GM10248 (cell line): Measurements from ENCODE around the gene TSPO2.

ENCODE experiments used
- CTCF ChIA-PET: fragments of 300-600 bp; sonication (Branson Sonifier 250); formaldehyde crosslinking; extraction: SDS; loops from one replicate; lab custom pipeline; 2021; ENCODE audit warnings: antibody characterized with exemption; lab: Yijun Ruan, JAX
- POLR2A ChIA-PET: fragments of 350-650 bp; sonication (Branson Sonifier 250); formaldehyde crosslinking; extraction: SDS; loops from one replicate; lab custom pipeline; 2020; ENCODE audit warnings: antibody characterized with exemption; lab: Yijun Ruan, JAX
- DNase-seq: peaks from one replicate; pipeline ENCODE4 v3.0.0; 2012; ENCODE audit errors: extremely low spot score
- CTCF ChIP-seq: IDR thresholded peaks from 2 replicates; pipeline ENCODE4 v1.5.1; 2012; ENCODE audit warnings: mild to moderate bottlenecking, low read depth; ENCODE audit errors: extremely low read depth, missing control alignments, control extremely low read depth

The TSPO2 gene

GRCh38 chr6:41047745-41048732, 5.8 kb downstream of the TSPO2 start:
- ChIA-PET CTCF (interaction anchor here (0.8 to 9.9 kb wide), 3 partner anchors 5 to 22 kb away, joined by 3 to 85 read pairs (median 3); partner anchors contain the start of genes TSPO2 and UNC5CL), POLR2A (interaction anchor here (0.6 kb wide), 1 partner anchor 520 kb away, joined by 3 read pairs; no protein-coding TSS in a partner anchor)
- TF ChIP-seq CTCF: no peak
- DNase-seq: no peak

GRCh38 chr6:41049521-41049920, 7.3 kb downstream of the TSPO2 start:
- no peak for TF ChIP-seq CTCF
- CTCF ChIA-PET: interaction anchor here (0.9 to 9.9 kb wide), 4 partner anchors 7 to 50 kb away, joined by 3 to 85 read pairs (median 4); partner anchors contain the start of genes TSPO2 and UNC5CL
- DNase-seq: no peak
- POLR2A ChIA-PET: no interaction called here

GRCh38 chr6:41049955-41050354, 7.7 kb downstream of the TSPO2 start:
- CTCF ChIA-PET: interaction anchor here (0.9 to 9.9 kb wide), 4 partner anchors 7 to 51 kb away, joined by 3 to 85 read pairs (median 4); partner anchors contain the start of genes TSPO2 and UNC5CL
- DNase-seq: no peak
- TF ChIP-seq CTCF: no peak
- POLR2A ChIA-PET: no interaction called here

GRCh38 chr6:41050536-41050935, 8.3 kb downstream of the TSPO2 start:
- CTCF ChIA-PET: interaction anchor here (1.6 to 9.9 kb wide), 2 partner anchors 8 to 22 kb away, joined by 4 to 85 read pairs; partner anchors contain the start of genes TSPO2 and UNC5CL
- POLR2A ChIA-PET: no interaction called here
- TF ChIP-seq CTCF: no peak
- no peak for DNase-seq

GRCh38 chr6:41051873-41052272, 9.6 kb downstream of the TSPO2 start:
- CTCF ChIA-PET: interaction anchor here (0.7 to 9.9 kb wide), 3 partner anchors 9 to 25 kb away, joined by 3 to 85 read pairs (median 4); partner anchors contain the start of genes TSPO2 and UNC5CL
- POLR2A ChIA-PET: no interaction called here
- no peak for TF ChIP-seq CTCF
- DNase-seq: no peak

GRCh38 chr6:41053041-41053440, 10.8 kb downstream of the TSPO2 start, which contains the start of gene APOBEC2:
APOBEC2 (plus strand) TSS chr6:41053202; CDS start chr6:41053348, 146 bp downstream.
- no peak for TF ChIP-seq CTCF
- ChIA-PET POLR2A (no interaction called here), CTCF (interaction anchor here (0.9 to 9.9 kb wide), 5 partner anchors 10 to 26 kb away, joined by 3 to 85 read pairs (median 4); partner anchors contain the start of genes TSPO2 and UNC5CL)
- DNase-seq: no peak
